Esophagus muscularis mucosa (tissue), 4 donors: ENCODE results near the gene GNAZ. TPM values are rescaled to one million over a fixed set of nuclear protein-coding genes. Genes with fewer than 3 reads are reported as not detected.

Experiments
- DNase-seq: peaks from one replicate; pipeline ENCODE4 v3.0.0-alpha.2; 2017; ENCODE audit errors: extremely low spot score
- H3K27ac ChIP-seq, 4 donors: fragments of 200-600 bp; sonication (generic); replicated peaks in 1 of 4; 1 replicate in 3 of 4; 2 replicates in 1 of 4; pipeline ENCODE4 v1.5.1; 2016 to 2019; ENCODE audit warnings: mild to moderate bottlenecking in 1 of 4
- H3K27me3 ChIP-seq, 4 donors: fragments of 200-600 bp; sonication (generic); one replicate each; pipeline versions ENCODE4 v1.5.1 to v1.6.0; 2016 to 2019
- H3K36me3 ChIP-seq, 4 donors: fragments of 200-600 bp; sonication (generic); one replicate each; pipeline ENCODE4 v1.5.1; 2016 to 2019
- H3K4me1 ChIP-seq, 4 donors: fragments of 200-600 bp; sonication (generic); one replicate each; pipeline ENCODE4 v1.5.1; 2016 to 2019
- H3K4me3 ChIP-seq, 4 donors: fragments of 200-600 bp; sonication (generic); 1 replicate in 2 of 4; 2 replicates in 2 of 4; pipeline ENCODE4 v1.5.1; 2016 to 2019; ENCODE audit warnings: mild to moderate bottlenecking in 4 of 4, moderate library complexity in 1 of 4
- H3K9me3 ChIP-seq, 4 donors: fragments of 200-600 bp; sonication (generic); 1 replicate in 3 of 4; 2 replicates in 1 of 4; pipeline ENCODE4 v1.5.1; 2016 to 2019
- CTCF ChIP-seq, 3 experiments: fragments of 200-600 bp in 2 of 3; fragments of 450-650 bp in 1 of 3; sonication (generic) in 2 of 3; IDR thresholded peaks; one replicate each; pipeline ENCODE4 v1.5.1; 2017 to 2019; ENCODE audit warnings: antibody characterized with exemption in 3 of 3, mild to moderate bottlenecking in 2 of 3, moderate library complexity in 1 of 3
- EP300 ChIP-seq: sonication (generic); formaldehyde crosslinking; IDR thresholded peaks from one replicate; pipeline ENCODE4 v1.6.1; 2017; ENCODE audit warnings: antibody characterized with exemption
- POLR2A ChIP-seq: fragments of 450-650 bp; IDR thresholded peaks from one replicate; pipeline ENCODE4 v1.6.1; 2017; ENCODE audit warnings: antibody characterized with exemption, moderate library complexity, mild to moderate bottlenecking, low read depth
- POLR2AphosphoS5 ChIP-seq, 2 donors: sonication (generic); formaldehyde crosslinking; IDR thresholded peaks; one replicate each; pipeline ENCODE4 v1.6.1; 2017; ENCODE audit warnings: antibody characterized with exemption in 2 of 2
- WGBS: methylation state at CpG from one replicate; pipeline ENCODE4 v1.1.5; 2018; 5-methylcytosine and 5-hydroxymethylcytosine counted together
- intact Hi-C: fragments of 100-400 bp; cut with DNase I; formaldehyde crosslinking; loops from one replicate; pipeline ENCODE4 v1.15.1; 2023
- total RNA-seq, 4 donors: library from RNA; depleted of rRNA; stranded (reverse); fragments of >200 nt; gene quantifications; one replicate each; pipeline versions ENCODE4 v1.1.0 to v1.2.1, GENCODE V29; 2016

Gene GNAZ
- total RNA-seq, 4 donors from 2014 or later: 51.7 to 79.5 (median 64.6) TPM

GRCh38 chr22:23157560-23158515 lies 87.5 kb downstream of the GNAZ start:
- no peak for DNase-seq
- no peak overlapping the region for H3K4me3 ChIP-seq
- WGBS: 83% methylated on average over 10 of the region's 22 CpGs
- no peaks in the 10 kb centered on the region for H3K4me1 ChIP-seq
- H3K27me3 ChIP-seq: no peaks in the 10 kb centered on the region
- peaks cover 0 to 75% (median 19%) of the 10 kb centered on the region in 4 donors for H3K36me3 ChIP-seq
- TF ChIP-seq EP300: no peak
- no peak for TF ChIP-seq CTCF (IDR thresholded peaks at IDR 0.05)
- no peak for TF ChIP-seq POLR2A
- TF ChIP-seq POLR2AphosphoS5 (IDR thresholded peaks at IDR 0.05): no peak
- H3K9me3 ChIP-seq: no peaks in the 10 kb centered on the region
- intact Hi-C loops: no loop called here
- H3K27ac ChIP-seq: no peak overlapping the region

- Histone ChIP-seq H3K27me3 (no peaks in the 10 kb centered on the region), H3K4me1 (peaks cover 0 to 8% (median 5%) of the 10 kb centered on the region in 4 donors), H3K36me3 (peaks cover 0 to 67% (median 16%) of the 10 kb centered on the region in 4 donors), H3K9me3 (no peaks in the 10 kb centered on the region), H3K27ac (no peak overlapping the region), H3K4me3 (no peak overlapping the region)
- DNase-seq: no peak
- TF ChIP-seq POLR2A (no peak), POLR2AphosphoS5 (IDR thresholded peaks at IDR 0.05) (no peak), EP300 (no peak), CTCF (IDR thresholded peaks at IDR 0.05) (no peak)
- intact Hi-C loops: no loop called here
- 89% methylated on average over 12 of the region's 14 CpGs for WGBS
Observed at GRCh38 chr22:23158516-23159290, 88.4 kb downstream of the GNAZ start.

GRCh38 chr22:23159291-23159630 lies 88.9 kb downstream of the GNAZ start:
- Histone ChIP-seq H3K4me1 (peaks cover 0 to 13% (median 10%) of the 10 kb centered on the region in 4 donors), H3K27ac (no peak overlapping the region), H3K4me3 (no peak overlapping the region), H3K9me3 (no peaks in the 10 kb centered on the region), H3K36me3 (peaks cover 0 to 61% (median 13%) of the 10 kb centered on the region in 4 donors), H3K27me3 (no peaks in the 10 kb centered on the region)
- WGBS: 73% methylated on average over 2 of the region's 6 CpGs
- intact Hi-C loops: no loop called here
- TF ChIP-seq EP300 (no peak), POLR2A (no peak), CTCF (IDR thresholded peaks at IDR 0.05) (no peak), POLR2AphosphoS5 (IDR thresholded peaks at IDR 0.05) (no peak)
- no peak for DNase-seq

- Histone ChIP-seq H3K4me3 (no peak overlapping the region), H3K4me1 (peaks cover 0 to 13% (median 11%) of the 10 kb centered on the region in 4 donors), H3K9me3 (no peaks in the 10 kb centered on the region), H3K27me3 (no peaks in the 10 kb centered on the region), H3K27ac (no peak overlapping the region), H3K36me3 (peaks cover 0 to 46% (median 9%) of the 10 kb centered on the region in 4 donors)
- intact Hi-C loops: no loop called here
- 100% methylated on average over 2 of the region's 4 CpGs for WGBS
- no peak for TF ChIP-seq POLR2AphosphoS5 (IDR thresholded peaks at IDR 0.05)
- no peak for TF ChIP-seq CTCF (IDR thresholded peaks at IDR 0.05)
- no peak for TF ChIP-seq POLR2A
- no peak for TF ChIP-seq EP300
- no peak for DNase-seq
Observed at GRCh38 chr22:23161029-23161428, 90.7 kb downstream of the GNAZ start.
